ENCODE results near the gene NEMP1.
"Not testable (repeated sequence)": the region's sequence is repeated elsewhere in the genome, so short reads cannot be mapped to it uniquely, and the experiment has no call there.

The NEMP1 gene

DNA sequence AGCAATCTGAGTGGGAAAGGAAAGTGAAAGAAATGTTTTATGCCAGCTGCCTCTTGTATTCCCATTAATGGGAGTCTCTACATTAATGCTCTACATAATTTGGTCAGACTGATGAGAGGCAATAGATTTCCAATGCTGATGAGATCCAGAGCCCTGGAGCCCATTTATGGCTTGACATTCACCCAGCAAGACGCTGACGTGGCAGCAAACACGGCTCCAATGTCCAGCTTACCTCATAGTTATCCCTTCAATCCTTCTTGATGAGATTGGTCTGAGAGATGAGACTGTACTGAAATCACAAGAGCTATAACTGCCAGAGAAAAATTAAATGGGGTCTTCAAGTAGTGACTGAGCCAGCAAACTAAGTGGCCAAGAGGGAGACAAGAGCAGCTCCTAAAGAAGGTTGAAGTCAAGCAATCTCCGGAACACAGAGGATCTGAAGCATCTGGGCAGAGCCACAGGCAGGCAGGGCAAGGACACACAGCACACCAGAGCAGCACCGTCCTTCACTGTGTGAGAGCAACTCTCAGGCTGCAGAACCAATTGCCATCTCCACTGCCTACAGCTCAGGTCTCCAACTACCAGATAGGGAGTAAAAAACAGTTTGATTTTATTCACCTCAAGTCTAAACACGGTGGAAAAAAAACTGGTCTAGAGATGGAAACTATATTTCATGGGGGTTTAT lies 21.4 kb downstream of the NEMP1 start:
- no peak for DNase-seq (ENCODE audit: low read depth in 3 of 3)

DNA sequence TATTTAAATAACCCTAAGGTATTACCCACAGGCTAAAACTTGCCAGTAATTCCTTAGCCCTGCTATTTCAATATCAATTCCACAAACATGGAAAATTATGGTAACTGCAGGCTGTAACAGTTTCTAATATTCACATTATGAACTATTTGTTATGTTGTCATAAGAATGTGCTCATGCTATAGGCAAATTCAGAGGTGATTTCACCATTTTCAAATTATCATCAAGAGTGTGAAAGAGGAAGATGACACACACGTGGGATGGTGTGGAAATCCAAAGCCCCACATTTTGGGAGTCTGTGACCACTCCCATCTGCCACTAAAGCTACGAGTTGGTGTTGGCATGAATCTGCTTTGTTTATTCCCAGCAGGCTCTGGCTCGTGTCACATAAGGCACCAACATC lies 22.8 kb downstream of the NEMP1 start:
- no peak for DNase-seq (ENCODE audit: low read depth in 3 of 3)

DNA sequence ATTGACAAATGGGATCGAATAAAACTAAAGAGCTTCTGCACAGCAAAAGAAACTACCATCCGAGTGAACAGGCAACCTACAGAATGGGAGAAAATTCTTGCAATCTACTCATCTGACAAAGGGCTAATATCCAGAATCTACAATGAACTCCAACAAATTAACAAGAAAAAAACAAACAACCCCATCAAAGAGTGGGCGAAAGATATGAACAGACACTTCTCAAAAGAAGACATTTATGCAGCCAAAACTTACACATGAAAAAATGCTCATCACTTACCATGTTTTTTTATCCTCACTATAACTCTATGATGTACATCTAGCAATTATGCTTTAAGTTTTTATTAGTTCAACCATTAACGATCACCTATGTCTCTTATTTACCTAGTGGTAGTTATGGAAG lies 24.7 kb downstream of the NEMP1 start:
- DNase-seq (ENCODE audit: low read depth in 3 of 3): not testable (repeated sequence)

GRCh38 chr12:57053146-57053545 lies 25.4 kb downstream of the NEMP1 start:
- not testable (repeated sequence) for DNase-seq (ENCODE audit: low read depth in 3 of 3)

GRCh38 chr12:57051011-57051410 lies 27.6 kb downstream of the NEMP1 start:
- no peak for DNase-seq (ENCODE audit: low read depth in 3 of 3)

GRCh38 chr12:57049890-57050289 lies 28.7 kb downstream of the NEMP1 start, which contains the start of gene MYO1A:
TSS of gene MYO1A (minus strand) at chr12:57050129. CDS start at chr12:57048323, 1,806 bp downstream.
- no peak for DNase-seq (ENCODE audit: low read depth in 3 of 3)

DNA sequence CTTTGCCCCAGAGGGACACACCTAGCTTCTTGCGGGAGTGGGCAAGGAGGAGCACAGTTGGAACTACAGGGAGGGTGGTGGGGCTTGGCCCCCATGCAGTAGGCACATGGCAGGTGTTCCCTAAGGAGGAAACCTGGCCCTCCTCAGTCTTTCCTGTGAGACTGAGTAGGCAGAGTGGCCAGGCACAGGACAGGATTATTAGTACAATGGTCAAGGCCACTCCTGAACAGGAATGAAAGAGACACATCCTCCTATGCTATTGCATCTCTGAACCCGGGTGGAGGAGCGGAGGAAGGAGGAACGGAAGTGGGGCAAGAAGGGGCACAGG lies 29.5 kb downstream of the NEMP1 start:
- no peak for DNase-seq (ENCODE audit: low read depth in 3 of 3)

- DNase-seq (ENCODE audit: low read depth in 3 of 3): no peak
Measured at GRCh38 chr12:57048423-57049118, 30.0 kb downstream of the NEMP1 start.

DNA sequence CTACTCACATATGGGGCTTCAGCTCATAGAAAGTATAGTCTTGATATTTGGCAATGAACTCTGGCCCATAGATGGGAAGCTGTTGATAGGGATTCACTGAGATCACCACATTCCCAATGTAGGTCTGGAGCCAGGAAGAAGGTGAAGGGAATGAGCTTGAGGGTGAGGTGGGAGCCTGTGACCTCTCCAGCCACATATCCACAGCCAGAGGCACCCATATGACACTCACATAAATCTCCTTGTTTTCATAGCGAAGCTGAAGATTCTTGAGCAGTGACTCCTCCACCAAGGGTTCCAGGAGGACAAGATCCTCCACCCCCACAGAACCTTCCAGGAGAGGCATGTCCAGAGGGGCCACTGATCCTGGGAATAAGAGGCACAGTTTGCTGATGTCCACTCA lies 30.6 kb downstream of the NEMP1 start:
- no peak for DNase-seq (ENCODE audit: low read depth in 3 of 3)

GRCh38 chr12:57046947-57047890 lies 31.4 kb downstream of the NEMP1 start:
- DNase-seq (ENCODE audit: low read depth in 3 of 3): peak; percentile 40 to 58 (median 43)

- no peak for DNase-seq (ENCODE audit: low read depth in 3 of 3)
Measured at GRCh38 chr12:57046086-57046791, 32.4 kb downstream of the NEMP1 start.

DNA sequence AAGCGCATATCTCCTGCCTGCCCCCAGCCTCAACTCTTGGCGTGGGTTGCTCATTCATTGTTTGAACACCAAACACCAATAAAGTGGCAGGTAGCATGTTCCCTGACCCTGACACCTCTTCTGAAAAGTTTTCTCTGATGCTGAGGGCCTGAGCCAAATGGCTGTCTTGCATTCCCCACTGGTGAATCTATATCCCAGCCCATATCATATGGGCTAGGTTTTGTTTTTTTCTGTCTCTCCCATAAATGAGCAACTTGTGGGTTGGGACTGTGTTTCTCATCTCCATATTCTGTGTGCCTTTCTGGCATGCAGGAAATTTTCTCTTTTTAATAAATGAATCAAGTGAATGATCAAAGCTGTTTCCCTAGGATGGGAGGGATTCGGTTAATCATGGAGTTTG lies 33.7 kb downstream of the NEMP1 start:
- no peak for DNase-seq (ENCODE audit: low read depth in 3 of 3)

GRCh38 chr12:57044468-57044867 lies 34.1 kb downstream of the NEMP1 start:
- DNase-seq (ENCODE audit: low read depth in 3 of 3): no peak

DNA sequence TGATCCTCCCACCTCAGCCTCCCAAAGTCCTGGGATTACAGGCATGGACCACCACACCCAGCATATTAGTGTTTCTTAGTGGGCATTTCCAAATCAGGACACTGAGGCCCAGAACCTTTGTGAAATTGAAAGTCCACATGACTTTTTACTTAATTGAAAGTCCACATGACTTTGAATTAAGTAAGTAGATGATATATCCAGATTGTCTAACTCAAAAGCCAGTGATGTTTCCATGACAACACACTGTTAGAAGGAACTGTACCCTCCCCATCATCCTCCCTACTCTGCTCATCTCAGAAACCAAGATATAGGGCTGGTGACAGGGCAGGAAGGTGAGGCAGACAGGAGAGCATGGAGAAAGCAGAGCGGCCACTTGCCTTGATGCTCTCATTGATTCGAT lies 35.9 kb downstream of the NEMP1 start:
- DNase-seq (ENCODE audit: low read depth in 3 of 3): no peak

DNA sequence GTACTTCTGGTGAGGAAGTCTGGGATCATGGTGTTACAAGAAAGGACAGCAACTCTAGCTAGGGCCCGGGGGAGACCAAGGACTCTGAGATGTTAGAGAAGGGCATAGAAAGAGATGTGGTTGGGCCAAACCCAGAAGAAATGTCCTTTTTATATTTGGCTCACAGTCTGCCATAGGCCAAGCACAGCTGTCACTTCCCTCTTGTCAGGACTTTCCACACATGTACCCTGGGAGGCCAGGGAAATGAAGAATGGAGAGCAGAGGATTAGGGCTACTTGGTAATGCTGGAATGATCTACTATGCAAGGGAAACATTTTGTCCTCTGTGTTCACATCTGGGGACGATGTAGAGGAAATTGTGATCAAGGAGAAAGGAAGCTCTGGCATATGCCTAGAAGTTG lies 37.8 kb downstream of the NEMP1 start:
- no peak for DNase-seq (ENCODE audit: low read depth in 3 of 3)

DNA sequence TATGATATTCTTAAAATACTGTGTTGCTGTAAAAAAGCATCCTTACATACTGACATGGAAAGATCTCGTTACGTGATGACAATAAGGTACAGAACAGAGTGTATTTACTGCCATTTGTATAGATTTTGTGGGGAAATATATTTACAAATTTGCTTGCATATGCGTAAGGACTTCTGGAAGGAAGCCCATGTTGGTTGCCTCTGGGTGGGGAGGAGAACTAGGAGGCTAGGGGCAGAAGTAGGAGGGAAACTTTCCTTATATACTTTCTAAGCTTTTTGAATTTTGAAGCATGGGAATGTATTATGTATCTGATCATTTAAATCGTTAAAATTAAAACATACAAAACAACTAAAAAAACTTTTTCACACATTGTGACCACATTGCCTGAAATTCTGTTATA lies 38.4 kb downstream of the NEMP1 start:
- DNase-seq (ENCODE audit: low read depth in 3 of 3): no peak

DNA sequence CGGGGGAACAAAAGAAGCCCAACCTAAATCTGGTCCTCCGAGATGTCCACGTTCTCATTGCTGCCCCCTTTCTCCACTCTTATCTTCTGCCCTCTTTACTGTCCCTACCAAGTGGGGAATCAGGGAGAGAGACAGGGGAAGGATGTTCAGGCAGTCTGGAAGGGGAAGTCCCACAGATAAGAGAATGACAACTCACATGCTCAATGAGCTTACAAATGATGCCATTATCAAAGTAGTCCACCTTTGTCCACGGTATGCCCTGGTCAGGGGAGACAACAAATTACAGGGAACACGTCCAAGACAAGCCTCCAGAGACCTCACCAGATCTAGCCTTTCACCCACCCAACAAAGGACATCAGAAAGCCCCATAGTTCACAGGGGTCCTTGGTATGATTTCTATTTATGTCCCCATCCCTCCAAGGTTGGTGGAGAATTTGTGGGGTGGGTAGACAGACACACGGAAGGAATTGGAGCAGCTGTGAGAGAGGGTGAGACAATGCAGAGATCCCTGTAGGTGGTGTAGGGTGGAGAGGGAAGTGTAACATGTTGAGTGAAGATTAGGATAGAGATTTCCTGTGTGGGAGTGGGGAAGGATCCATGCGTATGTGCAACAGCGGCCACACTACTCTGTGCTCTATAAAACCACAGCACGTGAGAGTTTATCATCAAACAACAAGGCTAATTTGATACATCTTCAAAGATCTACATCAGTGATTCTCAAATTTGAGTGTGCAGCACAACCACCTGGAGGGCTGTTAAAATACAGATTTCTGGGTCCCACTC lies 39.4 kb downstream of the NEMP1 start:
- DNase-seq (ENCODE audit: low read depth in 3 of 3): no peak

DNA sequence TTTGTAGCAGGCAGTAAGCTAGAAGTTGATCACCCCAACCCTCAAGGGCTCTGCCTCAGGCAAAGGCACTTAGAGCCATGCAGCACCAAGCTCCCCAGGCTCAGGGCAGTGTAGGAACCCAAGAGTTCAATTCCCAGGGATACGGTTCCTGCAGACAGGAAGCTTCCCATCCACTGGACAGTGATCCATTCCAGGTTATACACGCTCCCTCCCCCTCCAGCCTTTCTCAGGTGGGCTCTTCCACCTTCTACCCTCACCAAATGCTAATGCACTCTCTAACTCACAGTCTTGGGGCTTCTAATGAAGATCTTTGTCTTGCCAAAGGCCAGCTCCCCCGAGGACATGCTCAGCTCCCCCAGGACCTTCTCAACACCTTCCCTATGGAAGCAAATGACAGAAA lies 41.3 kb downstream of the NEMP1 start:
- DNase-seq (ENCODE audit: low read depth in 3 of 3): no peak

- no peak for DNase-seq (ENCODE audit: low read depth in 3 of 3)
Measured at GRCh38 chr12:57033431-57033830, 45.2 kb downstream of the NEMP1 start.

- no peak for DNase-seq (ENCODE audit: low read depth in 3 of 3)
Measured at GRCh38 chr12:57031789-57032188, 46.8 kb downstream of the NEMP1 start.

GRCh38 chr12:57031138-57031725 lies 47.4 kb downstream of the NEMP1 start:
- DNase-seq (ENCODE audit: low read depth in 3 of 3): no peak

Measured in stimulated activated CD4-positive, alpha-beta T cell treated with anti-CD3 and anti-CD28 coated beads, TNF-alpha, amount 100 ng/mL, for 48 hours (primary cell).